PC-9 (cell line): ENCODE data around the gene PCDHGA8. TPM values are rescaled to one million over a fixed set of nuclear protein-coding genes. Genes with fewer than 3 reads are reported as not detected.
"Not testable (repeated sequence)": the region's sequence is repeated elsewhere in the genome, so short reads cannot be mapped to it uniquely, and the experiment has no call there.

Source experiments
- BruUV-seq: library from RNA; stranded (reverse); fragments of 400-500 nt; replicated peaks from 2 replicates; lab custom pipeline; 2021; lab: Mats Ljungman, UMichigan
- CTCF ChIA-PET: fragments of 300-600 bp; sonication (Branson Sonifier 250); formaldehyde crosslinking; loops from one replicate; lab custom pipeline; 2022; ENCODE audit warnings: antibody characterized with exemption; lab: Charles Lee
- POLR2A ChIA-PET: fragments of 300-600 bp; sonication (Branson Sonifier 250); formaldehyde crosslinking; loops from one replicate; lab custom pipeline; 2022; ENCODE audit warnings: antibody characterized with exemption; ENCODE audit not compliant: unreplicated experiment; lab: Charles Lee
- DNase-seq, 2 experiments: peaks; one replicate each; pipeline versions ENCODE4 v3.0.0 to v3.0.0-alpha.2; 2015 to 2022; ENCODE audit warnings: mixed read lengths in 1 of 2
- H2AFZ ChIP-seq: fragments of 200-600 bp; sonication (generic); 2 replicates; pipeline ENCODE4 v1.8.1; 2017; ENCODE audit warnings: antibody characterized with exemption
- H3F3A ChIP-seq: fragments of 200-600 bp; sonication (generic); 2 replicates; pipeline ENCODE4 v1.8.1; 2017; ENCODE audit warnings: antibody characterized with exemption, mild to moderate bottlenecking, low read depth; ENCODE audit not compliant: insufficient read depth
- H3K27ac ChIP-seq: fragments of 200-600 bp; sonication (generic); 2 replicates; pipeline ENCODE4 v1.6.1; 2016; ENCODE audit warnings: mixed run types
- H3K27me3 ChIP-seq: fragments of 200-600 bp; sonication (generic); 2 replicates; pipeline ENCODE4 v1.6.1; 2016; ENCODE audit warnings: low read depth, mixed run types; ENCODE audit not compliant: insufficient read depth
- H3K36me3 ChIP-seq: fragments of 200-600 bp; sonication (generic); 2 replicates; pipeline ENCODE4 v1.6.1; 2016; ENCODE audit warnings: low read depth, mixed run types
- H3K4me1 ChIP-seq: fragments of 200-600 bp; sonication (generic); replicated peaks from 2 replicates; pipeline ENCODE4 v1.6.1; 2016; ENCODE audit warnings: mixed run types; ENCODE audit not compliant: insufficient read depth
- H3K4me2 ChIP-seq: fragments of 200-600 bp; sonication (generic); 2 replicates; pipeline ENCODE4 v1.6.1; 2017; ENCODE audit warnings: mixed run types
- H3K4me3 ChIP-seq: fragments of 200-600 bp; sonication (generic); 2 replicates; pipeline ENCODE4 v1.6.1; 2016; ENCODE audit warnings: mixed run types
- H3K79me2 ChIP-seq: fragments of 200-600 bp; sonication (generic); 2 replicates; pipeline ENCODE4 v1.6.1; 2017; ENCODE audit warnings: low read depth, mixed run types
- H3K9me2 ChIP-seq: fragments of 200-600 bp; sonication (generic); 2 replicates; pipeline ENCODE4 v1.8.1; 2017; ENCODE audit warnings: mild to moderate bottlenecking; ENCODE audit not compliant: insufficient read depth
- H3K9me3 ChIP-seq: fragments of 200-600 bp; sonication (generic); 2 replicates; pipeline ENCODE4 v1.8.1; 2016; ENCODE audit warnings: low read depth; ENCODE audit not compliant: insufficient read depth
- H4K20me1 ChIP-seq: fragments of 200-600 bp; sonication (generic); 2 replicates; pipeline ENCODE4 v1.8.1; 2017; ENCODE audit not compliant: insufficient read depth
- EZH2 ChIP-seq: fragments of 200-600 bp; sonication (generic); IDR thresholded peaks from 2 replicates; pipeline ENCODE4 v1.8.0; 2017; ENCODE audit warnings: antibody characterized with exemption, low read depth
- intact Hi-C: fragments of 100-400 bp; cut with micrococcal nuclease; formaldehyde crosslinking; loops from one replicate; pipeline ENCODE4 v1.10.0; 2022; ENCODE audit not compliant: unreplicated experiment
- total RNA-seq: library from RNA; stranded (reverse); gene quantifications from 2 replicates; pipeline ENCODE4 v1.2.3, GENCODE V29; 2021
- TF ChIP-seq, protein P1 (sequence below): fragments of 200-600 bp; sonication (generic); conservative IDR thresholded peaks from 2 replicates; pipeline ENCODE4 v1.6.1; 2017; ENCODE audit warnings: mixed run types, antibody characterized with exemption, mild to moderate bottlenecking, moderate library complexity

PCDHGA8 gene
- total RNA-seq, 1 experiment from 2014 or later = not detected

DNA sequence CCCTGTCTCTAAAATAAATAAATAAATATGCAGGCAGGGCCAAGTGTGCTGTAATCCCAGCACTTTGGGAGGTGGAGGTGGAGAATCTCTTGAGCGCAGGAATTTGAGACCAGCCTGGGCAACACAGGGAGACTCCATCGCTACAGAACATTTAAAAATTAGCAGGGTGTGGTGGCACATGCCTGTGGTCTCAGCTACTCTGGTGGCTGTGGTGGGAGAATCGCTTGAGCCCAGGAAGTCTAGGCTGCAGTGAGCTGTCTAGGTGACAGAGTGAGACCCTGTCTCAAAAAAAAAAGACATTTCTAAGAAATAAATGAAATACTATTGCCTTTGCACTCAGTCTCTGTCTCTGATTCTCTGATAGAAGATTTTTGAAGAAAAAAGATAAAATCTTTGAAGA is 19.1 kb downstream of the PCDHGA8 start:
- DNase-seq = no peak
- no peak overlapping the region for H3K27ac ChIP-seq
- no peak overlapping the region for H3K4me2 ChIP-seq
- no peaks in the 10 kb centered on the region for H3K9me2 ChIP-seq
- H2AFZ ChIP-seq = no peak overlapping the region
- no peaks in the 10 kb centered on the region for H3K4me1 ChIP-seq
- no TSS peak for BruUV-seq
- H3K9me3 ChIP-seq = no peaks in the 10 kb centered on the region
- ChIA-PET POLR2A (no interaction called here), CTCF (no interaction called here)
- no peaks in the 10 kb centered on the region for H3K79me2 ChIP-seq
- no peaks in the 10 kb centered on the region for H4K20me1 ChIP-seq
- no peaks in the 10 kb centered on the region for H3F3A ChIP-seq
- TF ChIP-seq, protein P1, sequence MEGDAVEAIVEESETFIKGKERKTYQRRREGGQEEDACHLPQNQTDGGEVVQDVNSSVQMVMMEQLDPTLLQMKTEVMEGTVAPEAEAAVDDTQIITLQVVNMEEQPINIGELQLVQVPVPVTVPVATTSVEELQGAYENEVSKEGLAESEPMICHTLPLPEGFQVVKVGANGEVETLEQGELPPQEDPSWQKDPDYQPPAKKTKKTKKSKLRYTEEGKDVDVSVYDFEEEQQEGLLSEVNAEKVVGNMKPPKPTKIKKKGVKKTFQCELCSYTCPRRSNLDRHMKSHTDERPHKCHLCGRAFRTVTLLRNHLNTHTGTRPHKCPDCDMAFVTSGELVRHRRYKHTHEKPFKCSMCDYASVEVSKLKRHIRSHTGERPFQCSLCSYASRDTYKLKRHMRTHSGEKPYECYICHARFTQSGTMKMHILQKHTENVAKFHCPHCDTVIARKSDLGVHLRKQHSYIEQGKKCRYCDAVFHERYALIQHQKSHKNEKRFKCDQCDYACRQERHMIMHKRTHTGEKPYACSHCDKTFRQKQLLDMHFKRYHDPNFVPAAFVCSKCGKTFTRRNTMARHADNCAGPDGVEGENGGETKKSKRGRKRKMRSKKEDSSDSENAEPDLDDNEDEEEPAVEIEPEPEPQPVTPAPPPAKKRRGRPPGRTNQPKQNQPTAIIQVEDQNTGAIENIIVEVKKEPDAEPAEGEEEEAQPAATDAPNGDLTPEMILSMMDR = no peak
- TF ChIP-seq EZH2 = no peak
- intact Hi-C loops = loop anchor here (5.0 to 10.0 kb wide), 3 partner anchors 87 to 329 kb away; partner anchors contain the start of genes PCDHB14 and TAF7
- no peaks in the 10 kb centered on the region for H3K36me3 ChIP-seq
- peaks cover 18% of the 10 kb centered on the region; the same call in 1 of the 2 replicates for H3K27me3 ChIP-seq
- no peak overlapping the region for H3K4me3 ChIP-seq

DNA sequence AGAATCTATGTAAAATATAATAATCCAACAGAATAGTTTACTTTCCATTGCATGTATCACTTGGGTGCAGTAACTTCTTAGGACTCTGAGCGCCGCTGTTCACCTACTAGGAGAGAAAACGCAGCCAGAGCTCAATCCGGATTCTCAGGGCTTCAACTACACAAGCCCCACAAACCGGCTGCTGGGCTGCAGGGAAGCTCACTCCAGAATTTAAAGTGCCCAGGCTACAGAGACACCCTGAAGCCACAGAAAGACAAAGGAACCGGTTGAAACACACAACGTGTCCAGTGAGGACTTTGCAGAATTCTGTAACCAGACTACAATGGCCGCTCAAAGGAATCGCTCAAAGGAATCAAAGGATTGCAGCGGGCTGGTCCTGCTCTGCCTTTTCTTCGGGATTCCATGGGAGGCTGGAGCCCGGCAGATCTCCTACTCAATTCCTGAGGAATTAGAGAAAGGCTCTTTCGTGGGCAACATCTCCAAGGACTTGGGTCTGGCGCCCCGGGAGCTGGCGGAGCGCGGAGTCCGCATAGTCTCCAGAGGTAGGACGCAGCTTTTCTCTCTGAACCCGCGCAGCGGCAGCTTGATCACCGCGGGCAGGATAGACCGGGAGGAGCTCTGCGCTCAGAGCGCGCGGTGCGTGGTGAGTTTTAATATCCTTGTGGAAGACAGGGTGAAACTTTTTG is 20.6 kb downstream of the PCDHGA8 start, which contains the start of gene PCDHGA10:
Gene PCDHGA10, plus strand, starts transcription at position 134 of the 686 bp plus-strand sequence. Its CDS starts 189 bp downstream, at position 323.
- BruUV-seq = no TSS peak
- no peaks in the 10 kb centered on the region for H3K36me3 ChIP-seq
- H3K9me2 ChIP-seq = no peaks in the 10 kb centered on the region
- peak within 1 kb of the TSS; percentile 83 for H3K4me2 ChIP-seq
- H3K4me3 ChIP-seq = peak within 1 kb of the TSS; percentile 54; the same call in 1 of the 2 replicates
- no peak for TF ChIP-seq EZH2
- TF ChIP-seq, protein P1 = peak; percentile 86
- H3F3A ChIP-seq = no peaks in the 10 kb centered on the region
- H4K20me1 ChIP-seq = no peaks in the 10 kb centered on the region
- H3K27me3 ChIP-seq = 0 out of 2 replicates have a peak, but pooled peaks cover 11% of the 10 kb centered on the region
- no peak within 1 kb of the TSS for H3K27ac ChIP-seq
- H2AFZ ChIP-seq = peak within 1 kb of the TSS; percentile 81
- H3K4me1 ChIP-seq = no peaks in the 10 kb centered on the region
- no peaks in the 10 kb centered on the region for H3K9me3 ChIP-seq
- ChIA-PET CTCF (interaction anchor here (0.5 to 1.6 kb wide), 11 partner anchors 43 to 327 kb away, joined by 3 to 9 read pairs (median 4); partner anchors contain the start of genes PCDHB14, PCDHB2 and PCDHGB3), POLR2A (interaction anchor here (0.6 kb wide), 4 partner anchors 74 to 861 kb away, joined by 3 to 9 read pairs (median 6); partner anchors contain the start of gene TAF7)
- intact Hi-C loops = loop anchor here (2.0 to 10.0 kb wide), 4 partner anchors 88 to 331 kb away; partner anchors contain the start of genes PCDHB14 and TAF7
- H3K79me2 ChIP-seq = no peaks in the 10 kb centered on the region
- peak; percentile 58 for DNase-seq

- peak overlapping the region; percentile 81; the same call in 1 of the 2 replicates for H2AFZ ChIP-seq
- TF ChIP-seq EZH2 = no peak
- TF ChIP-seq, protein P1 = no peak
- no peaks in the 10 kb centered on the region for H3K36me3 ChIP-seq
- DNase-seq = no peak
- H3K27me3 ChIP-seq = 0 out of 2 replicates have a peak, but pooled peaks cover 6% of the 10 kb centered on the region
- BruUV-seq = no TSS peak
- no peaks in the 10 kb centered on the region for H3K9me3 ChIP-seq
- ChIA-PET POLR2A (no interaction called here), CTCF (interaction anchor here (0.7 to 1.6 kb wide), 6 partner anchors 100 to 328 kb away, joined by 3 to 5 read pairs (median 4); partner anchors contain the start of gene PCDHB2)
- H3K79me2 ChIP-seq = no peaks in the 10 kb centered on the region
- intact Hi-C loops = loop anchor here (2.0 to 10.0 kb wide), 4 partner anchors 89 to 331 kb away; partner anchors contain the start of genes PCDHB14 and TAF7
- peak overlapping the region; percentile 83 for H3K4me2 ChIP-seq
- H4K20me1 ChIP-seq = no peaks in the 10 kb centered on the region
- H3F3A ChIP-seq = no peaks in the 10 kb centered on the region
- H3K4me3 ChIP-seq = peak overlapping the region; percentile 54; the same call in 1 of the 2 replicates
- H3K9me2 ChIP-seq = no peaks in the 10 kb centered on the region
- no peaks in the 10 kb centered on the region for H3K4me1 ChIP-seq
- no peak overlapping the region for H3K27ac ChIP-seq
Measured at GRCh38 chr5:141413540-141414069, 21.2 kb downstream of the PCDHGA8 start.

- BruUV-seq, H3K4me1 ChIP-seq, H2AFZ ChIP-seq, H4K20me1 ChIP-seq, H3F3A ChIP-seq, H3K27ac ChIP-seq, H3K4me3 ChIP-seq, H3K9me2 ChIP-seq, H3K27me3 ChIP-seq, DNase-seq, H3K9me3 ChIP-seq, H3K4me2 ChIP-seq, CTCF ChIA-PET, POLR2A ChIA-PET, H3K79me2 ChIP-seq, H3K36me3 ChIP-seq: not testable (repeated sequence)
- intact Hi-C loops = loop anchor here (5.0 to 10.0 kb wide), 3 partner anchors 90 to 332 kb away; partner anchors contain the start of genes PCDHB14 and TAF7
Measured at GRCh38 chr5:141414548-141415274, 22.3 kb downstream of the PCDHGA8 start.
